ENCODE measurements around the gene EMCN. TPM values are rescaled to one million over a fixed set of nuclear protein-coding genes. Genes with fewer than 3 reads are reported as not detected.

EMCN gene
- total RNA-seq, 1 experiment from 2014 or later, result not detected

DNA sequence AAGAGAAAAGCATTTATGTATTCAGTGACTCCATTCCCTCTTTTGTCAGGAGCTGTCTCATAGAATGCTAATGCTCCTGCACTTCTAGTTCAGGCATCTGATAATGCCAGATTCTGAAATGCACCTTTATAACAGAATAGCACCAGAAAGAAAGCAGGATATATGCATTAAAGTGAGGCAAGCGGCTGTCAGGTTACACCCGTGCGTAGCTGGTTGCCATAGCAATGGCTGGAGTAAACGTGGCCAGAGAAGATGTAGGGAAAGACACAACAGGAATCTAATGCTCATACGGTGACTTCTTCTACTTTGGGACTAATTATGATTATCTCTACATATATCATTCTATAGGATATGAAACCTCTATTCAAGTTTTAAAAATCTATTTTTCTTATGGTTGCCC lies 5.9 kb downstream of the EMCN start (continued):
- TF ChIP-seq, protein P1, sequence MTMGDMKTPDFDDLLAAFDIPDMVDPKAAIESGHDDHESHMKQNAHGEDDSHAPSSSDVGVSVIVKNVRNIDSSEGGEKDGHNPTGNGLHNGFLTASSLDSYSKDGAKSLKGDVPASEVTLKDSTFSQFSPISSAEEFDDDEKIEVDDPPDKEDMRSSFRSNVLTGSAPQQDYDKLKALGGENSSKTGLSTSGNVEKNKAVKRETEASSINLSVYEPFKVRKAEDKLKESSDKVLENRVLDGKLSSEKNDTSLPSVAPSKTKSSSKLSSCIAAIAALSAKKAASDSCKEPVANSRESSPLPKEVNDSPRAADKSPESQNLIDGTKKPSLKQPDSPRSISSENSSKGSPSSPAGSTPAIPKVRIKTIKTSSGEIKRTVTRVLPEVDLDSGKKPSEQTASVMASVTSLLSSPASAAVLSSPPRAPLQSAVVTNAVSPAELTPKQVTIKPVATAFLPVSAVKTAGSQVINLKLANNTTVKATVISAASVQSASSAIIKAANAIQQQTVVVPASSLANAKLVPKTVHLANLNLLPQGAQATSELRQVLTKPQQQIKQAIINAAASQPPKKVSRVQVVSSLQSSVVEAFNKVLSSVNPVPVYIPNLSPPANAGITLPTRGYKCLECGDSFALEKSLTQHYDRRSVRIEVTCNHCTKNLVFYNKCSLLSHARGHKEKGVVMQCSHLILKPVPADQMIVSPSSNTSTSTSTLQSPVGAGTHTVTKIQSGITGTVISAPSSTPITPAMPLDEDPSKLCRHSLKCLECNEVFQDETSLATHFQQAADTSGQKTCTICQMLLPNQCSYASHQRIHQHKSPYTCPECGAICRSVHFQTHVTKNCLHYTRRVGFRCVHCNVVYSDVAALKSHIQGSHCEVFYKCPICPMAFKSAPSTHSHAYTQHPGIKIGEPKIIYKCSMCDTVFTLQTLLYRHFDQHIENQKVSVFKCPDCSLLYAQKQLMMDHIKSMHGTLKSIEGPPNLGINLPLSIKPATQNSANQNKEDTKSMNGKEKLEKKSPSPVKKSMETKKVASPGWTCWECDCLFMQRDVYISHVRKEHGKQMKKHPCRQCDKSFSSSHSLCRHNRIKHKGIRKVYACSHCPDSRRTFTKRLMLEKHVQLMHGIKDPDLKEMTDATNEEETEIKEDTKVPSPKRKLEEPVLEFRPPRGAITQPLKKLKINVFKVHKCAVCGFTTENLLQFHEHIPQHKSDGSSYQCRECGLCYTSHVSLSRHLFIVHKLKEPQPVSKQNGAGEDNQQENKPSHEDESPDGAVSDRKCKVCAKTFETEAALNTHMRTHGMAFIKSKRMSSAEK (CRISPR knock-in tag; IDR thresholded peaks at IDR 0.05; ENCODE audit: borderline replicate concordance), result no peak
- TF ChIP-seq MYBL2 (CRISPR knock-in tag; IDR thresholded peaks at IDR 0.05) (no peak), ZNF219 (CRISPR knock-in tag; IDR thresholded peaks at IDR 0.05; ENCODE audit: borderline replicate concordance) (no peak), HMGA2 (CRISPR knock-in tag; IDR thresholded peaks at IDR 0.05) (no peak), SMAD3 (CRISPR knock-in tag; IDR thresholded peaks at IDR 0.05; ENCODE audit: borderline replicate concordance) (no peak), ZNF317 (CRISPR knock-in tag; IDR thresholded peaks at IDR 0.05; ENCODE audit: borderline replicate concordance, low read depth) (no peak), TEAD1 (CRISPR knock-in tag; IDR thresholded peaks at IDR 0.05) (no peak), NFATC4 (CRISPR knock-in tag; IDR thresholded peaks at IDR 0.05) (no peak)
- TF ChIP-seq, protein P2, sequence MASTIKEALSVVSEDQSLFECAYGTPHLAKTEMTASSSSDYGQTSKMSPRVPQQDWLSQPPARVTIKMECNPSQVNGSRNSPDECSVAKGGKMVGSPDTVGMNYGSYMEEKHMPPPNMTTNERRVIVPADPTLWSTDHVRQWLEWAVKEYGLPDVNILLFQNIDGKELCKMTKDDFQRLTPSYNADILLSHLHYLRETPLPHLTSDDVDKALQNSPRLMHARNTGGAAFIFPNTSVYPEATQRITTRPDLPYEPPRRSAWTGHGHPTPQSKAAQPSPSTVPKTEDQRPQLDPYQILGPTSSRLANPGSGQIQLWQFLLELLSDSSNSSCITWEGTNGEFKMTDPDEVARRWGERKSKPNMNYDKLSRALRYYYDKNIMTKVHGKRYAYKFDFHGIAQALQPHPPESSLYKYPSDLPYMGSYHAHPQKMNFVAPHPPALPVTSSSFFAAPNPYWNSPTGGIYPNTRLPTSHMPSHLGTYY (CRISPR knock-in tag; IDR thresholded peaks at IDR 0.05), result no peak
- TF ChIP-seq, protein P3, sequence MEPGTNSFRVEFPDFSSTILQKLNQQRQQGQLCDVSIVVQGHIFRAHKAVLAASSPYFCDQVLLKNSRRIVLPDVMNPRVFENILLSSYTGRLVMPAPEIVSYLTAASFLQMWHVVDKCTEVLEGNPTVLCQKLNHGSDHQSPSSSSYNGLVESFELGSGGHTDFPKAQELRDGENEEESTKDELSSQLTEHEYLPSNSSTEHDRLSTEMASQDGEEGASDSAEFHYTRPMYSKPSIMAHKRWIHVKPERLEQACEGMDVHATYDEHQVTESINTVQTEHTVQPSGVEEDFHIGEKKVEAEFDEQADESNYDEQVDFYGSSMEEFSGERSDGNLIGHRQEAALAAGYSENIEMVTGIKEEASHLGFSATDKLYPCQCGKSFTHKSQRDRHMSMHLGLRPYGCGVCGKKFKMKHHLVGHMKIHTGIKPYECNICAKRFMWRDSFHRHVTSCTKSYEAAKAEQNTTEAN (CRISPR knock-in tag; IDR thresholded peaks at IDR 0.05), result no peak

DNA sequence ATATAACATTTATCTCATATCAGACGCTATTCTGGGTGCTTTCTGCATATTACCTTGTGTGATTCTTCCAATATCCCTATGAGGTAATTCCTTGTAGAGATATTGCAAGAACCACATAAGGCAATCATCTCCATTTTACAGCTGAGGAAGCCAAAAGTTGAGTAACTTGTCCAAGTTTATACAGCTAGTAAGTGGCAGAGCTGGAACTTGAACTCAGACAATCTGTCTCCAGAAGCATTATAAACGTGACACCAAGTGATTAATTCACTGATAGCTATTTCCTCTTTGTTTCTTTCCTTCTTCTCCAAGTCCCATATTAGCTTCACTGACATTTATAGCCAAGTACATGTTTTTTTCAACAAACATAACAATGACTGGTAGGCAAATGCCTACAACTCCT lies 7.3 kb downstream of the EMCN start:
- H3K4me3 Mint-ChIP-seq, result no peak overlapping the region
- POLR2A ChIA-PET, result no interaction called here
- TF ChIP-seq KAT7 (CRISPR knock-in tag; IDR thresholded peaks at IDR 0.05; ENCODE audit: borderline replicate concordance), result no peak
- TF ChIP-seq, protein P4, sequence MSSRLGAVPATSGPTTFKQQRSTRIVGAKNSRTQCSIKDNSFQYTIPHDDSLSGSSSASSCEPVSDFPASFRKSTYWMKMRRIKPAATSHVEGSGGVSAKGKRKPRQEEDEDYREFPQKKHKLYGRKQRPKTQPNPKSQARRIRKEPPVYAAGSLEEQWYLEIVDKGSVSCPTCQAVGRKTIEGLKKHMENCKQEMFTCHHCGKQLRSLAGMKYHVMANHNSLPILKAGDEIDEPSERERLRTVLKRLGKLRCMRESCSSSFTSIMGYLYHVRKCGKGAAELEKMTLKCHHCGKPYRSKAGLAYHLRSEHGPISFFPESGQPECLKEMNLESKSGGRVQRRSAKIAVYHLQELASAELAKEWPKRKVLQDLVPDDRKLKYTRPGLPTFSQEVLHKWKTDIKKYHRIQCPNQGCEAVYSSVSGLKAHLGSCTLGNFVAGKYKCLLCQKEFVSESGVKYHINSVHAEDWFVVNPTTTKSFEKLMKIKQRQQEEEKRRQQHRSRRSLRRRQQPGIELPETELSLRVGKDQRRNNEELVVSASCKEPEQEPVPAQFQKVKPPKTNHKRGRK (CRISPR knock-in tag; IDR thresholded peaks at IDR 0.05; ENCODE audit: borderline replicate concordance), result no peak
- TF ChIP-seq, protein P5, sequence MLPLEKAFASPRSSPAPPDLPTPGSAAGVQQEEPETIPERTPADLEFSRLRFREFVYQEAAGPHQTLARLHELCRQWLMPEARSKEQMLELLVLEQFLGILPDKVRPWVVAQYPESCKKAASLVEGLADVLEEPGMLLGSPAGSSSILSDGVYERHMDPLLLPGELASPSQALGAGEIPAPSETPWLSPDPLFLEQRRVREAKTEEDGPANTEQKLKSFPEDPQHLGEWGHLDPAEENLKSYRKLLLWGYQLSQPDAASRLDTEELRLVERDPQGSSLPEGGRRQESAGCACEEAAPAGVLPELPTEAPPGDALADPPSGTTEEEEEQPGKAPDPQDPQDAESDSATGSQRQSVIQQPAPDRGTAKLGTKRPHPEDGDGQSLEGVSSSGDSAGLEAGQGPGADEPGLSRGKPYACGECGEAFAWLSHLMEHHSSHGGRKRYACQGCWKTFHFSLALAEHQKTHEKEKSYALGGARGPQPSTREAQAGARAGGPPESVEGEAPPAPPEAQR (CRISPR knock-in tag; IDR thresholded peaks at IDR 0.05), result no peak
- no peak for TF ChIP-seq ZNF671 (CRISPR knock-in tag; IDR thresholded peaks at IDR 0.05)
- no peak for TF ChIP-seq IRF2 (CRISPR knock-in tag; IDR thresholded peaks at IDR 0.05; ENCODE audit: borderline replicate concordance, low read depth)
- TF ChIP-seq, protein P6, sequence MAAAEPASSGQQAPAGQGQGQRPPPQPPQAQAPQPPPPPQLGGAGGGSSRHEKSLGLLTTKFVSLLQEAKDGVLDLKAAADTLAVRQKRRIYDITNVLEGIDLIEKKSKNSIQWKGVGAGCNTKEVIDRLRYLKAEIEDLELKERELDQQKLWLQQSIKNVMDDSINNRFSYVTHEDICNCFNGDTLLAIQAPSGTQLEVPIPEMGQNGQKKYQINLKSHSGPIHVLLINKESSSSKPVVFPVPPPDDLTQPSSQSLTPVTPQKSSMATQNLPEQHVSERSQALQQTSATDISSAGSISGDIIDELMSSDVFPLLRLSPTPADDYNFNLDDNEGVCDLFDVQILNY (CRISPR knock-in tag; IDR thresholded peaks at IDR 0.05), result no peak
- no peak for TF ChIP-seq SMAD3 (CRISPR knock-in tag; IDR thresholded peaks at IDR 0.05; ENCODE audit: borderline replicate concordance)
- no peak for TF ChIP-seq ZNF263 (CRISPR knock-in tag; IDR thresholded peaks at IDR 0.05; ENCODE audit: low read depth)
- TF ChIP-seq, protein P7, sequence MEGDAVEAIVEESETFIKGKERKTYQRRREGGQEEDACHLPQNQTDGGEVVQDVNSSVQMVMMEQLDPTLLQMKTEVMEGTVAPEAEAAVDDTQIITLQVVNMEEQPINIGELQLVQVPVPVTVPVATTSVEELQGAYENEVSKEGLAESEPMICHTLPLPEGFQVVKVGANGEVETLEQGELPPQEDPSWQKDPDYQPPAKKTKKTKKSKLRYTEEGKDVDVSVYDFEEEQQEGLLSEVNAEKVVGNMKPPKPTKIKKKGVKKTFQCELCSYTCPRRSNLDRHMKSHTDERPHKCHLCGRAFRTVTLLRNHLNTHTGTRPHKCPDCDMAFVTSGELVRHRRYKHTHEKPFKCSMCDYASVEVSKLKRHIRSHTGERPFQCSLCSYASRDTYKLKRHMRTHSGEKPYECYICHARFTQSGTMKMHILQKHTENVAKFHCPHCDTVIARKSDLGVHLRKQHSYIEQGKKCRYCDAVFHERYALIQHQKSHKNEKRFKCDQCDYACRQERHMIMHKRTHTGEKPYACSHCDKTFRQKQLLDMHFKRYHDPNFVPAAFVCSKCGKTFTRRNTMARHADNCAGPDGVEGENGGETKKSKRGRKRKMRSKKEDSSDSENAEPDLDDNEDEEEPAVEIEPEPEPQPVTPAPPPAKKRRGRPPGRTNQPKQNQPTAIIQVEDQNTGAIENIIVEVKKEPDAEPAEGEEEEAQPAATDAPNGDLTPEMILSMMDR (IDR thresholded peaks at IDR 0.05), result no peak
- no peak for TF ChIP-seq JAZF1 (CRISPR knock-in tag; IDR thresholded peaks at IDR 0.05)
- TF ChIP-seq HMGA2 (CRISPR knock-in tag; IDR thresholded peaks at IDR 0.05), result no peak
- TF ChIP-seq FOXJ3 (CRISPR knock-in tag; IDR thresholded peaks at IDR 0.05; ENCODE audit: borderline replicate concordance), result no peak
- TF ChIP-seq, protein P8, sequence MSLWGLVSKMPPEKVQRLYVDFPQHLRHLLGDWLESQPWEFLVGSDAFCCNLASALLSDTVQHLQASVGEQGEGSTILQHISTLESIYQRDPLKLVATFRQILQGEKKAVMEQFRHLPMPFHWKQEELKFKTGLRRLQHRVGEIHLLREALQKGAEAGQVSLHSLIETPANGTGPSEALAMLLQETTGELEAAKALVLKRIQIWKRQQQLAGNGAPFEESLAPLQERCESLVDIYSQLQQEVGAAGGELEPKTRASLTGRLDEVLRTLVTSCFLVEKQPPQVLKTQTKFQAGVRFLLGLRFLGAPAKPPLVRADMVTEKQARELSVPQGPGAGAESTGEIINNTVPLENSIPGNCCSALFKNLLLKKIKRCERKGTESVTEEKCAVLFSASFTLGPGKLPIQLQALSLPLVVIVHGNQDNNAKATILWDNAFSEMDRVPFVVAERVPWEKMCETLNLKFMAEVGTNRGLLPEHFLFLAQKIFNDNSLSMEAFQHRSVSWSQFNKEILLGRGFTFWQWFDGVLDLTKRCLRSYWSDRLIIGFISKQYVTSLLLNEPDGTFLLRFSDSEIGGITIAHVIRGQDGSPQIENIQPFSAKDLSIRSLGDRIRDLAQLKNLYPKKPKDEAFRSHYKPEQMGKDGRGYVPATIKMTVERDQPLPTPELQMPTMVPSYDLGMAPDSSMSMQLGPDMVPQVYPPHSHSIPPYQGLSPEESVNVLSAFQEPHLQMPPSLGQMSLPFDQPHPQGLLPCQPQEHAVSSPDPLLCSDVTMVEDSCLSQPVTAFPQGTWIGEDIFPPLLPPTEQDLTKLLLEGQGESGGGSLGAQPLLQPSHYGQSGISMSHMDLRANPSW (CRISPR knock-in tag; conservative IDR thresholded peaks at IDR 0.05; ENCODE audit: low read depth), result no peak

More for the DNA sequence above, 7.3 kb downstream of the EMCN start:
- peaks cover 5% of the 10 kb centered on the region for H3K4me1 Mint-ChIP-seq
- H3K9me3 Mint-ChIP-seq, result no peaks in the 10 kb centered on the region
- H3K27me3 Mint-ChIP-seq (ENCODE audit: low read depth), result no peaks in the 10 kb centered on the region
- ATAC-seq, result no peak
- no peaks in the 10 kb centered on the region for H3K36me3 Mint-ChIP-seq
- no peak overlapping the region for H3K27ac Mint-ChIP-seq
- CTCF ChIA-PET, result interaction anchor here (1.1 kb wide), 1 partner anchor 37 kb away, joined by 3 read pairs; no protein-coding TSS in a partner anchor
- DNase-seq (ENCODE audit: low spot score), result no peak
